Fibroblast of the aortic adventitia (primary cell): ENCODE results near the gene NBAS. TPM values are rescaled to one million over a fixed set of nuclear protein-coding genes. Genes with fewer than 3 reads are reported as not detected.
"Not testable (repeated sequence)": the region's sequence is repeated elsewhere in the genome, so short reads cannot be mapped to it uniquely, and the experiment has no call there.

Experiments
- DNase-seq: peaks from one replicate; pipeline ENCODE4 v3.0.0-alpha.2; 2010; ENCODE audit warnings: low read depth
- H3K4me3 ChIP-seq: 2 replicates; pipeline ENCODE4 v1.5.1; 2011; ENCODE audit warnings: low read depth, mild to moderate bottlenecking, control low read depth, low read length, moderate library complexity
- total RNA-seq: library from RNA; depleted of rRNA; stranded (reverse); fragments of >200 nt; gene quantifications from 2 replicates; pipeline ENCODE4 v1.2.3, GENCODE V29; 2012; ENCODE audit warnings: low replicate concordance
- TF ChIP-seq, protein P1 (sequence below): IDR thresholded peaks from 2 replicates; pipeline ENCODE4 v1.5.1; 2011; ENCODE audit warnings: mild to moderate bottlenecking, low read length, control low read depth, inconsistent platforms; ENCODE audit not compliant: insufficient read depth

NBAS gene
- total RNA-seq, 1 donor: 76.0 TPM

DNA sequence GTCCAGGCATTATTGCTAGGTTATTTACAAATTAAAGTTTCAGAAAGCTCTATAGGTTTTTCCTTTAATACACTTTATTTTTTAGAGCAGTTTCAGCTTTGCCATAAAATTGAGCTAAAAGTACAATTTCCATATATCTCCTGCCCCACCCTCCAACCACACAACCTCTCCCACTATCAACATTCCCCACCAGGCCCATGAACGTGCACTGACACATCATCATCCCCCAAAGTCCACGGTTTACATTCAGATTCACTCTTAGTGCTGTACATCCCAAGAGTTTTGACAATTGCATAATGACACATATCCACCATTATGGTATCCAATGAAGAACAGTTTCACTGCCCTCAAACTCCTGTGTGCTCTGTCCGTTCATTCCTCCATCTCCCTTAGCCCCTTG lies 139.4 kb downstream of the NBAS start:
- DNase-seq: no peak
- H3K4me3 ChIP-seq: no peak overlapping the region
- TF ChIP-seq, protein P1, sequence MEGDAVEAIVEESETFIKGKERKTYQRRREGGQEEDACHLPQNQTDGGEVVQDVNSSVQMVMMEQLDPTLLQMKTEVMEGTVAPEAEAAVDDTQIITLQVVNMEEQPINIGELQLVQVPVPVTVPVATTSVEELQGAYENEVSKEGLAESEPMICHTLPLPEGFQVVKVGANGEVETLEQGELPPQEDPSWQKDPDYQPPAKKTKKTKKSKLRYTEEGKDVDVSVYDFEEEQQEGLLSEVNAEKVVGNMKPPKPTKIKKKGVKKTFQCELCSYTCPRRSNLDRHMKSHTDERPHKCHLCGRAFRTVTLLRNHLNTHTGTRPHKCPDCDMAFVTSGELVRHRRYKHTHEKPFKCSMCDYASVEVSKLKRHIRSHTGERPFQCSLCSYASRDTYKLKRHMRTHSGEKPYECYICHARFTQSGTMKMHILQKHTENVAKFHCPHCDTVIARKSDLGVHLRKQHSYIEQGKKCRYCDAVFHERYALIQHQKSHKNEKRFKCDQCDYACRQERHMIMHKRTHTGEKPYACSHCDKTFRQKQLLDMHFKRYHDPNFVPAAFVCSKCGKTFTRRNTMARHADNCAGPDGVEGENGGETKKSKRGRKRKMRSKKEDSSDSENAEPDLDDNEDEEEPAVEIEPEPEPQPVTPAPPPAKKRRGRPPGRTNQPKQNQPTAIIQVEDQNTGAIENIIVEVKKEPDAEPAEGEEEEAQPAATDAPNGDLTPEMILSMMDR: no peak

GRCh38 chr2:15415748-15416147 lies 145.4 kb downstream of the NBAS start:
- TF ChIP-seq, protein P1: no peak
- no peak overlapping the region for H3K4me3 ChIP-seq
- no peak for DNase-seq

GRCh38 chr2:15412779-15413178 lies 148.4 kb downstream of the NBAS start:
- TF ChIP-seq, protein P1: no peak
- no peak overlapping the region for H3K4me3 ChIP-seq
- DNase-seq: no peak

GRCh38 chr2:15412309-15412708 lies 148.8 kb downstream of the NBAS start:
- TF ChIP-seq, protein P1: no peak
- no peak for DNase-seq
- H3K4me3 ChIP-seq: no peak overlapping the region

- DNase-seq: no peak
- TF ChIP-seq, protein P1: no peak
- H3K4me3 ChIP-seq: no peak overlapping the region
Measured at GRCh38 chr2:15410884-15411283, 150.2 kb downstream of the NBAS start.

- H3K4me3 ChIP-seq: no peak overlapping the region
- TF ChIP-seq, protein P1: no peak
Measured at GRCh38 chr2:15408759-15409158, 152.4 kb downstream of the NBAS start.

GRCh38 chr2:15407666-15408065 lies 153.5 kb downstream of the NBAS start:
- no peak overlapping the region for H3K4me3 ChIP-seq
- TF ChIP-seq, protein P1: no peak
- DNase-seq: no peak

More at GRCh38 chr2:15408759-15409158, 152.4 kb downstream of the NBAS start:
- no peak for DNase-seq

GRCh38 chr2:15404511-15404910 lies 156.6 kb downstream of the NBAS start:
- DNase-seq: not testable (repeated sequence)

More at GRCh38 chr2:15404511-15404910, 156.6 kb downstream of the NBAS start:
- H3K4me3 ChIP-seq: not testable (repeated sequence)
